Kidney capillary endothelial cell (primary cell): ENCODE data around the gene GPR160.
"Not testable (repeated sequence)": the region's sequence is repeated elsewhere in the genome, so short reads cannot be mapped to it uniquely, and the experiment has no call there.

Experiments
- DNase-seq: peaks from one replicate; pipeline ENCODE4 v3.0.0-alpha.2; 2018; ENCODE audit warnings: low spot score

Gene GPR160

DNA sequence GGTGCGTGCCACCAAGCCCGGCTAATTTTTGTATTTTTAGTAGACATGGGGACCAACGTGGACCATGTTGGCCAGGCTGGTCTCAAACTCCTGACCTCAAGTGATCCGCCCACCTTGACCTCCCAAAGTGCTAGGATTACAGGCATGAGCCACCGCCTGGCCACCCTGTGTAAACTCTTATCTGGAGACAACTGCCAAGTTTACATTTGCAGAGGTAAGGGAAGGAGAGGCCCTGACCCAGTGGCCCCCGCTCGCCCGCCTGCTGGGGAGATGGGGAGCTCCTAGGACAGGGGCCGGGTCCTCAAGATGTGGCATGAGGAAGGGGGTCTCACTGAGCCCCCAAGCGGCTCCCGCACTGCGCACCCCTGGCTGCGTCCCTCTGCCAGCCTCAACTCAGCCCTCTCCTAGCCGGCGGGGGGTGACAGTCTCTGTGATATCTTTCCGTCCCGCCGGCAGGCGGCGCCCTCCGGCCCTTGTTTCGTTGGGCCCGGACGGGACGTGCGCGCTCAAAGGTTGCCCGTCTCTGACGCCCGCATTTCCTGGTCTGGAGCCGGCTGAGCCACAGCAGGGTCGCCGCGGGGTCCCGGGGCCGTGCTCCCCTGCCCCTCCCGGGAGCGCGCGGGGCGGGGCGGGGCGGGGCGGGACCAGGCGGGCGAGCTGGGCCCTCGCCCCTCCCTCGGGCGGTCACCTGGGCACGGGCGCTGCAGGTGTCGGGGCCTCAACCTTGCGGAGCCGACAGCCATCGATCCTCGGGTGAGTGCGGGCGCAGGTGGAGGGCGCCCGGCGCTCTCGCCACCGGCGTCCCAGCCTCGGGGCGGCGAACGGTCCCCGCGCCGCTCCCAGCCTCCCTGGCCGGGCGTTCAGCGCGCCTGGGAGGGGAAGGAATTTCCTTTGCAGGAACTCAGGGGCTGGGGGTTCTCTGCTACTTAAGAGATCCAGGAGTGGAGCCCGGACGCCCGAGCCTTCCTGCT lies at the start of gene GPR160:
GPR160 (plus strand) TSS at position 533 of the 971 bp plus-strand sequence. CDS start 45,978 bp downstream, outside the sequence.
- DNase-seq: peak; percentile 58

DNA sequence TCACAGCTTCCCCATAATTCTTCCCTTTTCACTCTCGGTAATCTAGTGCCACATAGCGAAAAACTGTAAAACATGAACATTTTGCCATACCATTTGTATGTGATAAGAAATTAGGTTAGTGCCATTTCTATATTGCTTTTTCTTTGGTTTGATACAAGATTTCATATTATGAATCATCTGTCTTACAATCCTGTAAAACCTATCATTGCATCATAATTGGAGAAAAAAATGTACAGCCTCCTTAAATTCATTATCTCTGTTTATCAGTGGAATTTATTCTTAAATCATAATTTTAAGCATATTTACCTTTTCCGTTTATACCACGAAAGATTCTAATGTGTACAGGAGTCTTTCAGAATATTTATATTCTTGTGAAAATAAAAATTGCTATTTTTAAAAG lies 47.4 kb upstream of the GPR160 start:
- DNase-seq: no peak

- no peak for DNase-seq
Observed at GRCh38 chr3:169992156-169992555, 45.6 kb upstream of the GPR160 start.

GRCh38 chr3:169992781-169993180 lies 45.0 kb upstream of the GPR160 start:
- DNase-seq: no peak

DNA sequence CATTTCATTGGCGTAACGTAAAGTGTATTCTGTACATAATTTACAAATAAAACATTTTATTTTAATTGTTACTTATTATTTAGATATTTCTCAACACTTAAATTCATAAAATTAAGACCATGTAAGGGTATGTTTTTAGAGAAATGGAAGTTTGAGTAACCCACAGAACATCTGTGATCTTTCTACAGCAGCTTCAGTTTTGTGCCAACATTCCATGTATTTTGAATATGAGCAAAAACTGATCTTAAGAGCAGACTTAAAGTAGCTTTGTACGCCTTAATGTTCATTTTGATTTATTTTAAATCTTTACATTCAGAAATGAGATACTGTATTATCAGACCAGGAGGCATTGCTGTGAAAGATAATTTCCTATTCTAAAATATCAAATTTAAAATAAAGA lies 44.0 kb upstream of the GPR160 start:
- DNase-seq: no peak

GRCh38 chr3:169996063-169996462 lies 41.7 kb upstream of the GPR160 start:
- no peak for DNase-seq

DNA sequence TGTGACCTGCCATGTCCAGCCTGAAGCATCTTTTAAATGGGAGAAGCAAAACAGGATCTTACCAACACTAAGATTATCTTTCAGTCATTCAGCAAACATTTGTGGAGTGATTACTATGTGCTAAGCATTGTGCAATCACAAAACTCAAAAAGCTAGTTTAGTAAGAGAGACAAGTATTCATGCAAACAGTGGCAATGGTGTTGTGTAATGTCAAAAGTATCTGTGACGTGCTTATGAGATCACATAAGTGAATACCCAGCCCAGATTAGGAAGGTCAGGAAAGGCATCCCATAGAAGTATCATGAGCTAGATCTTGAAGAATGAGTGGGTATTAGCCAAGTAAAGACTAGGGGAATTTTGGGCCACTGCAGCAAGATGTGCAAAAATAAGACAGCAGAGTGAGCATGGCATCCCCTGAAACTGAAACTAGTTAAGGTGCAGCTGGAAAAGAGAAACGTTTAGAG lies 39.1 kb upstream of the GPR160 start:
- no peak for DNase-seq

DNA sequence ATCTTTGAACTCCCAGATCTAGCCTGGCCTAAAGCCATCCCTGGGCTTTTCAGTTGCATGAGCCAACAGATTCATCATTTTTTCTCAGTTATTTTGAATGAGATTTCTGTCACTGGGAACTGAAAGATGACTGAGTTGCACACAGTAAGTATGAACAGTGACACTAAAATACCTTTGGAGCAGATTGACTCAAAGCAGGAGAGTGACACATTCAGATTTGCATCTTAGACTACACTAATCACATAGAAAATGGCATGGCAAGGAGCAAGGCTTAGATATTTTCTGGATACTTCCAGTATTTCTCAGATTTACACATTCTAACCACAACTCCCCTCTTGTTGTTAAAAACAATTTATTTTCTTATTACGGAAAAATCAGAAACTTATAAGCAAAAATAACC lies 38.4 kb upstream of the GPR160 start:
- no peak for DNase-seq

GRCh38 chr3:170000051-170000450 lies 37.7 kb upstream of the GPR160 start:
- DNase-seq: no peak

GRCh38 chr3:170002231-170002630 lies 35.6 kb upstream of the GPR160 start:
- DNase-seq: no peak

GRCh38 chr3:170002879-170003278 lies 34.9 kb upstream of the GPR160 start:
- DNase-seq: peak; percentile 52

- DNase-seq: peak; percentile 33
Observed at GRCh38 chr3:170003881-170004356, 33.9 kb upstream of the GPR160 start.

GRCh38 chr3:170007031-170007663 lies 30.6 kb upstream of the GPR160 start:
- DNase-seq: no peak

DNA sequence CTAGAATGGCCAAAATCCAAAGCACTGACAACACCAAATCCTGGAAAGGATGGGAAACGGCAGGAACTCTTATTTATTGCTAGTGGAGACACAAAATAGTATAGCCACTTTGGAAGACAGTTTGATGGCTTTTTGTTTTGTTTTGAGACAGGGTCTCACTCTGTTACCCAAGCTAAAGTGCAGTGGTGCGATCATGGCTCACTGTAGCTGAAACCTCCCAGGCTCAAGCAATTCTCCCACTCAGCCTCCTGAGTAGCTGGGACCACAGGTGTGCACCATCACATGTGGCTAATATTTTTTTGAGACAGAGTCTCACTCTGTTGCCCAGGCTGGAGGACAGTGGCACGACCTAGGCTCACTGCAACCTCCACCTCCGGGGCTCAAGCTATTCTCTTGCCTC lies 27.3 kb upstream of the GPR160 start:
- no peak for DNase-seq

DNA sequence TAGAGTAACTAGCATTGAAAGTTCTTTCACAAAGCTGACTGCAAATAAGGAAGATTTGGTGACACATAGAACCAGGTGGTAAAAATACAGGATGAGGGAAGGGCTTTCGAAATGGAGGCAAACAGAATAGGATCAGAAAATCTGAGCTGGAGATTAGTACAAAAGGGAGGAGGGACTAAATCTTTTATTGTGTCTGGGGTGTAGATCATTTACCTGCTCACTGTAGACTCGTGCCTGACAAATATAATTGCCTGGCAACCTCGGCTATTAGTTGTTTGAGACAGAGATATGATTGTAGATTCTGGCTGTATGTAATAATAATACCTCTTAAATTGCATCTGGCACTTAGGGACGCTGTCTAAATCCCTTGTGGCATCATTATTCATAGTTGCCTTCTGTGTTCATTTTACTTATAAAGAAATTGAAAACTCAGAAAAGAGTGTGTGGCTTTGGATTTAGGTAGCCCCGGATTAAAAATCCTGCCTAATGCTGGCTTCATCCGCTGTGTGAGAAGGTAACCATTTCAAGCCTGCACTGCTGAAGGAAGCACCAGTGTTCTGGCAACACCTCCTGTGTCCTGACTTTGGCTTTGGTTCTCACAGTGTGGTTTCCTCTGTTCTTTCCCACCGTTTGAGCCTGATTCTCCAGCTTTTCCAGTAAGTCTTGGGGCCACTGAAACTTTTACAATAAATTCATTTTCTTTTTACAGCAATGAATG lies 25.0 kb upstream of the GPR160 start:
- DNase-seq: no peak

DNA sequence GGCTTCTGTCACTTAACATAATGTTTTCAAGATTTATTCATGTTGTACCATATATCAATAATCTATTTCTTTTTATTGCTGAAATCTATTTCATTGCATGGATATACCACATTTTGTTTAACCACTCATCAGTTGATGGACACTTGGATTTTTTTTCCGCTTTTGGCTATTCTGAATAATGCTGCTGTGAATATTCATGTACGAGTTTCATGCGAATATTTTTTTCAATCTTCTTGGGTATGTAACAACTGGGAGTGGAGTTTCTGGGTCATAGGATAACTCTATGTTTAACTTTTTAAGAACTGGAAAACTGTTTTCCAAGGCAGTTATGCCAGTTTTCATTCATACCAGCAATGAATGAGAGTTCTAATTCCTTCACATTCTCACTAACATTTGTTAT lies 21.7 kb upstream of the GPR160 start:
- DNase-seq: no peak

- not testable (repeated sequence) for DNase-seq
Observed at GRCh38 chr3:170019306-170019705, 18.5 kb upstream of the GPR160 start.

DNA sequence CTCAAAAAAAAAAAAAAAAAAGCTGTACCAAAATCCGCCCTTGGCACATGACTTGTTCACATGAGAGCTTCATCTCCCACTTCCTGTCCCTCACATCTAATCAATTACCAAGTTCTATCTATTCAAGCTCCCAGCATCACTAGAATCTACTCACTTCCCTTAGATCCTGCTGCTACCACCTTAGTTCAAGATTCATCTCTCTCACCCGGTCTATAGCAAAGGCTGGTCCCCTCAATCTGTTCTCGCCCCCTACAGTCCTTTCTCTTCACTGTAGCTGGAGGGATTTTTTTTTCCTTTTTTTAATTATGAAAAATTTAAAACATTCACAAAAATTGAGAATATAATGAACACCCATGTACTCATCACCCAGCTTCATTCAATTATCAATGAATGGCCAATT lies 16.7 kb upstream of the GPR160 start:
- DNase-seq: no peak

DNA sequence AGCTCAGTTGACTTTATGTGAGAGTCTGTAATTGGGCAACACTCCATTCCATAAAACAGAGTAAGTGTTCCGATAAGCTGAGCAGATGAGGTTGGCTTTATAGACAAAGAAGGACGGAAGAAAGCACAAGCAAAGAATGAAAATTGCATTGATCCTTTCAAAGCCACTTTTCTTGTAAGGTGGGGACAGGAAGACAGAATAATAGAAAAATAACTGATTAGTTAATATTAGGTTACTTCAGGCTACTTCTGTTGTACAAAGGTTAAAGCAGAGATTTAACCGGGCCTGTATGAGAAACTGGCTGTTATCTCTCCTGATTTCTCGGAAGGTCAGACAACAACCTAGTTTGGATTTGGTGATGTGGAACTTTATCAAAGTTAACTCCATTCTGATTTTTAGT lies 15.5 kb upstream of the GPR160 start:
- DNase-seq: no peak

DNA sequence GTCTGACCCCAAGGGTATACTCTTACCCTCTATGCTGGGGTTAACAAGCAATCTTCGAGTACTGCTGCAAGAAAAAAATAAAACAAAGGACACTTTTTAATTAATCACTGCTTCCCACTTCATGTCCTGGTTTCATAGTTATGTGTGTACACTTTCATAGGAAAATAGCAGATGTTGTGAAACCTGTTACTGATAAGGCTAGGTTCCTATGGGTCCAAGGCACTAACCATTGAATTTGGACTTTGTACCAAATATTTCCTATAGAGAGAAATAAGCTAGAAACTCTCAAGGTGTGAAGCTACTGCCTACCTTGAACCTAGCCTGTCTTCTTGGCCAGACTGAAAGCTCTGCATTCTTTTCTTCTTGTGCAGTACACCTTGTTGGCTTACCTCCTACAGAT lies 14.6 kb upstream of the GPR160 start:
- no peak for DNase-seq

DNA sequence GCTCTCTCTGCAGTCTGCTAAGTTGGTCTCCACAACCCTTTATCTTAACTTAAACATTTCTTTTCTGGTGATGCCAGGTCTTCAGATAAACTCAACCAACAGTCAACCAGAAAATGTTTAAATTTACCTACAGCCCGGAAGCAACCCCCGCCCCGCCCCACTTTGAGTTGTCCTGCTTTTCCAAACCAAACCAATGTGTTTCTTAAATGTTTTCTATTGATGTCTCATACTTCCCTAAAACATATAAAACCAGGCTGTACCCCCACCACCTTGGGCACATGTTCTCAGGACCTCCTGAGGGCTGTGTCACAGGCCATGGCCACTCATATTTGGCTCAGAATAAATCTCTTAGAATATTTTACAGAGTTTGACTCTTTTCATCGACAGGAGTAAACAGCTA lies 13.2 kb upstream of the GPR160 start:
- DNase-seq: no peak
